Activated CD4-positive, alpha-beta T cell treated with anti-CD3 and anti-CD28 coated beads, Interleukin-2, amount 10 ng/mL, durations not matched to agents 24 days and 14 days (primary cell): ENCODE results near the gene CBY1. TPM values are rescaled to one million over a fixed set of nuclear protein-coding genes. Genes with fewer than 3 reads are reported as not detected.
"Not testable (repeated sequence)": the region's sequence is repeated elsewhere in the genome, so short reads cannot be mapped to it uniquely, and the experiment has no call there.

ENCODE experiments used
- DNase-seq: peaks from one replicate; pipeline ENCODE4 v3.0.0; 2022
- H3K27ac Mint-ChIP-seq: one replicate; pipeline ENCODE4 v1.8.0; 2022; ENCODE audit warnings: mild to moderate bottlenecking, mixed read lengths
- H3K27me3 Mint-ChIP-seq: one replicate; pipeline ENCODE4 v1.8.0; 2022; ENCODE audit warnings: mixed read lengths
- H3K36me3 Mint-ChIP-seq: one replicate; pipeline ENCODE4 v1.8.0; 2022; ENCODE audit warnings: low read depth, mild to moderate bottlenecking, mixed read lengths
- H3K4me1 Mint-ChIP-seq: one replicate; pipeline ENCODE4 v1.8.0; 2021; ENCODE audit warnings: mixed read lengths
- H3K4me3 Mint-ChIP-seq: one replicate; pipeline ENCODE4 v1.8.0; 2022; ENCODE audit warnings: mild to moderate bottlenecking, moderate library complexity, mixed read lengths
- H3K9me3 Mint-ChIP-seq: one replicate; pipeline ENCODE4 v1.8.0; 2021; ENCODE audit warnings: mixed read lengths
- intact Hi-C: fragments of 100-400 bp; cut with micrococcal nuclease; formaldehyde crosslinking; loops from one replicate; pipeline ENCODE4 v1.15.1; 2023
- total RNA-seq: library from RNA; stranded (reverse); gene quantifications from 2 replicates; pipeline ENCODE4 v1.2.3, GENCODE V29; 2022

CBY1 gene
- total RNA-seq, 1 donor from 2014 or later = 13.3 TPM

- intact Hi-C loops = no loop called here
- Mint-ChIP-seq H3K27ac (no peak overlapping the region), H3K36me3 (no peaks in the 10 kb centered on the region), H3K27me3 (no peaks in the 10 kb centered on the region), H3K4me3 (no peak overlapping the region), H3K9me3 (no peaks in the 10 kb centered on the region), H3K4me1 (peaks cover 10% of the 10 kb centered on the region)
- no peak for DNase-seq
These were observed 27.3 kb upstream of the CBY1 start for GRCh38 chr22:38629108-38629507.

- peak overlapping the region; percentile 24 for H3K4me3 Mint-ChIP-seq
- intact Hi-C loops = no loop called here
- no peak overlapping the region for H3K27ac Mint-ChIP-seq
- no peaks in the 10 kb centered on the region for H3K27me3 Mint-ChIP-seq
- DNase-seq = peak; percentile 68
- H3K9me3 Mint-ChIP-seq = no peaks in the 10 kb centered on the region
- H3K4me1 Mint-ChIP-seq = peaks cover 10% of the 10 kb centered on the region
- H3K36me3 Mint-ChIP-seq = no peaks in the 10 kb centered on the region
These were observed 24.7 kb upstream of the CBY1 start for GRCh38 chr22:38631724-38632123.

- Mint-ChIP-seq H3K9me3 (no peaks in the 10 kb centered on the region), H3K4me1 (peaks cover 10% of the 10 kb centered on the region), H3K4me3 (no peak overlapping the region), H3K36me3 (no peaks in the 10 kb centered on the region), H3K27me3 (no peaks in the 10 kb centered on the region), H3K27ac (no peak overlapping the region)
- no peak for DNase-seq
- intact Hi-C loops = no loop called here
These were observed 23.9 kb upstream of the CBY1 start for GRCh38 chr22:38632528-38632927.

GRCh38 chr22:38638216-38638615 is 18.2 kb upstream of the CBY1 start:
- Mint-ChIP-seq H3K9me3 (no peaks in the 10 kb centered on the region), H3K27me3 (peaks cover 12% of the 10 kb centered on the region), H3K4me1 (no peaks in the 10 kb centered on the region), H3K27ac (no peak overlapping the region), H3K36me3 (no peaks in the 10 kb centered on the region), H3K4me3 (no peak overlapping the region)
- intact Hi-C loops = no loop called here
- no peak for DNase-seq

- no peak for DNase-seq
- intact Hi-C loops = no loop called here
- no peak overlapping the region for H3K27ac Mint-ChIP-seq
- no peaks in the 10 kb centered on the region for H3K4me1 Mint-ChIP-seq
- no peaks in the 10 kb centered on the region for H3K9me3 Mint-ChIP-seq
- no peaks in the 10 kb centered on the region for H3K36me3 Mint-ChIP-seq
- peaks cover 12% of the 10 kb centered on the region for H3K27me3 Mint-ChIP-seq
- no peak overlapping the region for H3K4me3 Mint-ChIP-seq
These were observed 17.7 kb upstream of the CBY1 start for GRCh38 chr22:38638728-38639127.

GRCh38 chr22:38641476-38642040 is 14.9 kb upstream of the CBY1 start:
- no peaks in the 10 kb centered on the region for H3K36me3 Mint-ChIP-seq
- intact Hi-C loops = no loop called here
- no peak overlapping the region for H3K4me3 Mint-ChIP-seq
- no peaks in the 10 kb centered on the region for H3K9me3 Mint-ChIP-seq
- no peak overlapping the region for H3K27ac Mint-ChIP-seq
- H3K4me1 Mint-ChIP-seq = no peaks in the 10 kb centered on the region
- DNase-seq = no peak
- peaks cover 12% of the 10 kb centered on the region for H3K27me3 Mint-ChIP-seq

GRCh38 chr22:38644245-38644644 is 12.2 kb upstream of the CBY1 start:
- H3K36me3 Mint-ChIP-seq, H3K4me3 Mint-ChIP-seq, H3K27ac Mint-ChIP-seq, DNase-seq, H3K4me1 Mint-ChIP-seq, H3K9me3 Mint-ChIP-seq, intact Hi-C loops: not testable (repeated sequence)
- peaks cover 17% of the 10 kb centered on the region for H3K27me3 Mint-ChIP-seq

- Mint-ChIP-seq H3K4me1 (no peaks in the 10 kb centered on the region), H3K9me3 (no peaks in the 10 kb centered on the region), H3K36me3 (no peaks in the 10 kb centered on the region), H3K27ac (no peak overlapping the region), H3K27me3 (peaks cover 18% of the 10 kb centered on the region), H3K4me3 (no peak overlapping the region)
- intact Hi-C loops = no loop called here
- DNase-seq = no peak
These were observed 11.0 kb upstream of the CBY1 start for GRCh38 chr22:38645430-38645829.

GRCh38 chr22:38649841-38650522 is 6.5 kb upstream of the CBY1 start:
- intact Hi-C loops = no loop called here
- H3K27me3 Mint-ChIP-seq = peaks cover 13% of the 10 kb centered on the region
- no peak overlapping the region for H3K4me3 Mint-ChIP-seq

GRCh38 chr22:38652859-38653258 is 3.6 kb upstream of the CBY1 start:
- Mint-ChIP-seq H3K36me3 (no peaks in the 10 kb centered on the region), H3K4me3 (no peak overlapping the region), H3K9me3 (no peaks in the 10 kb centered on the region), H3K27me3 (peaks cover 13% of the 10 kb centered on the region), H3K4me1 (peaks cover 10% of the 10 kb centered on the region), H3K27ac (no peak overlapping the region)
- intact Hi-C loops = no loop called here
- peak; percentile 63 for DNase-seq

More at GRCh38 chr22:38649841-38650522, 6.5 kb upstream of the CBY1 start:
- no peaks in the 10 kb centered on the region for H3K4me1 Mint-ChIP-seq
- no peak for DNase-seq
- no peaks in the 10 kb centered on the region for H3K9me3 Mint-ChIP-seq
- no peaks in the 10 kb centered on the region for H3K36me3 Mint-ChIP-seq
- H3K27ac Mint-ChIP-seq = no peak overlapping the region

GRCh38 chr22:38653741-38654140 is 2.7 kb upstream of the CBY1 start:
- DNase-seq = no peak
- Mint-ChIP-seq H3K27ac (no peak overlapping the region), H3K27me3 (peaks cover 12% of the 10 kb centered on the region), H3K9me3 (no peaks in the 10 kb centered on the region), H3K4me3 (no peak overlapping the region), H3K36me3 (no peaks in the 10 kb centered on the region), H3K4me1 (peaks cover 11% of the 10 kb centered on the region)
- intact Hi-C loops = no loop called here

- Mint-ChIP-seq H3K36me3 (no peaks in the 10 kb centered on the region), H3K27ac (peak overlapping the region; percentile 97), H3K9me3 (no peaks in the 10 kb centered on the region), H3K4me3 (peak overlapping the region; percentile 93), H3K4me1 (peaks cover 11% of the 10 kb centered on the region), H3K27me3 (peaks cover 4% of the 10 kb centered on the region)
- no peak for DNase-seq
- intact Hi-C loops = loop anchor here (1.0 kb wide), 2 partner anchors 26 to 149 kb away; partner anchors contain the start of genes DDX17 and TOMM22
These were observed 751 bp upstream of the CBY1 start for GRCh38 chr22:38655519-38656255.

- Mint-ChIP-seq H3K36me3 (no peaks in the 10 kb centered on the region), H3K27ac (peak overlapping the region; percentile 97), H3K4me3 (peak overlapping the region; percentile 93), H3K27me3 (no peaks in the 10 kb centered on the region), H3K9me3 (no peaks in the 10 kb centered on the region), H3K4me1 (peaks cover 11% of the 10 kb centered on the region)
- intact Hi-C loops = no loop called here
- DNase-seq = peak; percentile 85
These were observed 839 bp downstream of the CBY1 start for GRCh38 chr22:38657045-38657909.
